Breast epithelium (tissue), 4 donors: ENCODE results near the gene MBNL3. TPM values are rescaled to one million over a fixed set of nuclear protein-coding genes. Genes with fewer than 3 reads are reported as not detected.

Source experiments
- DNase-seq, 2 donors: peaks; one replicate each; pipeline ENCODE4 v3.0.0-alpha.2; 2019; ENCODE audit warnings: low spot score in 2 of 2
- H3K27ac ChIP-seq, 2 donors: fragments of 200-600 bp; sonication (generic) in 1 of 2; one replicate each; pipeline ENCODE4 v1.5.1; 2016 to 2019; ENCODE audit warnings: mild to moderate bottlenecking in 1 of 2
- H3K27me3 ChIP-seq, 2 donors: fragments of 200-600 bp; sonication (generic) in 1 of 2; one replicate each; pipeline versions ENCODE4 v1.5.1 to v1.6.0; 2017 to 2019; ENCODE audit warnings: control low read depth in 1 of 2, mild to moderate bottlenecking in 1 of 2
- H3K36me3 ChIP-seq: fragments of 200-600 bp; one replicate; pipeline ENCODE4 v1.5.1; 2019
- H3K4me1 ChIP-seq, 2 donors: fragments of 200-600 bp; sonication (generic); one replicate each; pipeline ENCODE4 v1.5.1; 2016 to 2019; ENCODE audit warnings: control low read depth in 1 of 2
- H3K4me3 ChIP-seq, 3 donors: fragments of 200-600 bp; sonication (generic); 1 replicate in 2 of 3; 2 replicates in 1 of 3; pipeline ENCODE4 v1.5.1; 2016 to 2019; ENCODE audit warnings: mild to moderate bottlenecking in 3 of 3, moderate library complexity in 2 of 3
- H3K9me3 ChIP-seq, 2 donors: fragments of 200-600 bp; sonication (generic) in 1 of 2; one replicate each; pipeline ENCODE4 v1.5.1; 2016 to 2019; ENCODE audit warnings: control low read depth in 1 of 2
- POLR2A ChIP-seq: fragments of 450-650 bp; IDR thresholded peaks from one replicate; pipeline ENCODE4 v1.6.1; 2016; ENCODE audit warnings: antibody characterized with exemption, mild to moderate bottlenecking, moderate library complexity
- POLR2AphosphoS5 ChIP-seq, 3 donors: sonication (generic); formaldehyde crosslinking; IDR thresholded peaks; one replicate each; pipeline ENCODE4 v1.6.1; 2017; ENCODE audit warnings: antibody characterized with exemption in 3 of 3
- intact Hi-C: fragments of 100-400 bp; cut with DNase I; formaldehyde crosslinking; loops from one replicate; pipeline ENCODE4 v1.15.1; 2023; ENCODE audit warnings: low total_unique reads
- total RNA-seq, 3 donors: library from RNA; depleted of rRNA; stranded (reverse); fragments of >200 nt; gene quantifications; one replicate each; pipeline ENCODE4 v1.1.0, GENCODE V29; 2016
- TF ChIP-seq, protein P1 (sequence below), 3 donors: fragments of 450-650 bp; IDR thresholded peaks; one replicate each; pipeline ENCODE4 v1.5.1; 2016 to 2017; ENCODE audit warnings: antibody characterized with exemption in 3 of 3, mild to moderate bottlenecking in 3 of 3, moderate library complexity in 3 of 3

MBNL3 gene
- total RNA-seq, 3 donors from 2014 or later: 7.5 to 42.6 (median 26.3) TPM

DNA sequence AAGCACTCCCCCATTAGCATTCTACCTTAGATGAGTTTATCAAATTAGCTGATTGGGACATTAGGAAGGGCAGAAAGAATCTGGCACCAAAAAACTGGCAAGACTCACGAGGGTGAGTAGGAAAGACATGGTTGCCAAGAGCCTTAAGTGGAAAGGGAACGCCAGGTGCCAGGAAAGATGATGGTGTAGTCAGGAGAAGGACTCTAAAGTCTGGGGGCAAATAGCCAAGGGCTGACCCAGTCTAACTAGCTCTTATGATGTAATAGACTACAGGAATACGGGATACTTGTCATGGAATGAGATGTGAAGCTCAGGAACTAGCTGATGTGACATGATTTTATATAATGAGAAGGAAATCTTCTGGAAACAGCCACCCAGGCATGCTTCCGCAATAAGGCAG lies 94.8 kb downstream of the MBNL3 start:
- H3K4me3 ChIP-seq: no peak overlapping the region
- no peaks in the 10 kb centered on the region for H3K36me3 ChIP-seq
- H3K9me3 ChIP-seq: no peaks in the 10 kb centered on the region
- intact Hi-C loops: no loop called here
- no peaks in the 10 kb centered on the region for H3K4me1 ChIP-seq
- no peak overlapping the region for H3K27ac ChIP-seq
- DNase-seq: no peak
- peaks cover 0 to 8% of the 10 kb centered on the region in 2 donors for H3K27me3 ChIP-seq
- no peak for TF ChIP-seq POLR2AphosphoS5 (IDR thresholded peaks at IDR 0.05)
- TF ChIP-seq, protein P1, sequence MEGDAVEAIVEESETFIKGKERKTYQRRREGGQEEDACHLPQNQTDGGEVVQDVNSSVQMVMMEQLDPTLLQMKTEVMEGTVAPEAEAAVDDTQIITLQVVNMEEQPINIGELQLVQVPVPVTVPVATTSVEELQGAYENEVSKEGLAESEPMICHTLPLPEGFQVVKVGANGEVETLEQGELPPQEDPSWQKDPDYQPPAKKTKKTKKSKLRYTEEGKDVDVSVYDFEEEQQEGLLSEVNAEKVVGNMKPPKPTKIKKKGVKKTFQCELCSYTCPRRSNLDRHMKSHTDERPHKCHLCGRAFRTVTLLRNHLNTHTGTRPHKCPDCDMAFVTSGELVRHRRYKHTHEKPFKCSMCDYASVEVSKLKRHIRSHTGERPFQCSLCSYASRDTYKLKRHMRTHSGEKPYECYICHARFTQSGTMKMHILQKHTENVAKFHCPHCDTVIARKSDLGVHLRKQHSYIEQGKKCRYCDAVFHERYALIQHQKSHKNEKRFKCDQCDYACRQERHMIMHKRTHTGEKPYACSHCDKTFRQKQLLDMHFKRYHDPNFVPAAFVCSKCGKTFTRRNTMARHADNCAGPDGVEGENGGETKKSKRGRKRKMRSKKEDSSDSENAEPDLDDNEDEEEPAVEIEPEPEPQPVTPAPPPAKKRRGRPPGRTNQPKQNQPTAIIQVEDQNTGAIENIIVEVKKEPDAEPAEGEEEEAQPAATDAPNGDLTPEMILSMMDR (IDR thresholded peaks at IDR 0.05): no peak
- TF ChIP-seq POLR2A: no peak

DNA sequence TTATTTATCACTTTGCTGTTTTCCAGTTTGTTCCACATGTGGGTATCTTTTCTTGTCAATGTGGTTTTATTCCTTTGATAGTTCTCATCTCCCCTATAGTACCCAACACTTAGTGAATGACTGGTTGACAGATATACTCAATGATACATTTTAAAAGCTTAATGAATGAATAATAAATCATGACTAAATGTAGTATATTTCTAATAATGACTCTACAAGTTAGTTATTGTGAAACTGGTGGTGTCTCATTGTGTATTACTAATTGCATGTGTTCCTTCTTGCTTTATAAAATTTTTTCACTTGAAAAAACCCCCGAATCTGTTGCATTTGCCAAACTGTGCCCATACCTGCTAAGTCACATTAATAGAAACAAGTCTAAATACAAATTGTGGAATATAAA lies 95.4 kb downstream of the MBNL3 start:
- Histone ChIP-seq H3K27ac (no peak overlapping the region), H3K27me3 (peaks cover 0 to 8% of the 10 kb centered on the region in 2 donors), H3K4me3 (no peak overlapping the region), H3K9me3 (no peaks in the 10 kb centered on the region), H3K4me1 (no peaks in the 10 kb centered on the region), H3K36me3 (no peaks in the 10 kb centered on the region)
- TF ChIP-seq, protein P1 (IDR thresholded peaks at IDR 0.05): no peak
- TF ChIP-seq POLR2A (no peak), POLR2AphosphoS5 (IDR thresholded peaks at IDR 0.05) (no peak)
- intact Hi-C loops: no loop called here
- DNase-seq: no peak

DNA sequence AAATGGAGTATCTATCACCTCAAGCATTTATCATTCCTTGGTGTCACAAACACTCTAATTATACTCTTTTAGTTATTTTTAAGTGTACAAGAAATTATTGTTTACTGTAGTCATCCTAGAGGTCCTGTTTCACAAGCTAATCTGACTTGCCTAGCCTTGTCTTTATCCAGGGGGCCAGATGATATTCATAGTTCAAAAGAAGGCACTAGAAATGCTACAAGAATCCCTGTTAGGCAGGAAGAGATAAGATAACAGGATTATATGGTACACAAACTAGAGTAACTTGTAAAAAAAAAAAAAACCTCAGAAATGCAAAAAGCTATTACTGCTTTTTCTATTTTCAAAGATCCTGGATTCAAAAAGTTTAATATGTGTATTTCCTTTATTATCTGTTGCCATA lies 95.8 kb downstream of the MBNL3 start:
- Histone ChIP-seq H3K27me3 (peaks cover 0 to 8% of the 10 kb centered on the region in 2 donors), H3K9me3 (no peaks in the 10 kb centered on the region), H3K27ac (no peak overlapping the region), H3K36me3 (no peaks in the 10 kb centered on the region), H3K4me1 (no peaks in the 10 kb centered on the region), H3K4me3 (no peak overlapping the region)
- TF ChIP-seq, protein P1 (IDR thresholded peaks at IDR 0.05): no peak
- TF ChIP-seq POLR2A (no peak), POLR2AphosphoS5 (IDR thresholded peaks at IDR 0.05) (no peak)
- no peak for DNase-seq
- intact Hi-C loops: no loop called here

DNA sequence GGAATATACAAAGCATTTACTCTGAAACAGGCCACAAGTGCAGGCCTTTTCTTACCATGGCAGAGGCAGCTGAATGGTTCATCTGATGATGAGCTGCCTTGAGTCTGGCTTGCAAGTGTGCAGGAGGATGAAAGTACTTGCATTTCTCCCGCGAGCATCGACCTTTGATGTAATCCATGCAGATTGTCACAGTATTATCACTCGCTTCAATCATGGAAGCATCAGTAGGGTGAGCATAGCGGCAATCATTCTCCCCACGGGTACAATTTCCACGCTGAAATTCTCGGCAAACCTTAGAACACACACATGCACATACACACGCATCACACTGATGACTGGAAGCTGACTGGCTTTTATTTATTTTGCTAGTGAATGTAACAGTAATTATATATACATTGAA lies 98.0 kb downstream of the MBNL3 start:
- Histone ChIP-seq H3K27me3 (peaks cover 0 to 14% of the 10 kb centered on the region in 2 donors), H3K36me3 (no peaks in the 10 kb centered on the region), H3K4me3 (no peak overlapping the region), H3K27ac (no peak overlapping the region), H3K9me3 (no peaks in the 10 kb centered on the region), H3K4me1 (no peaks in the 10 kb centered on the region)
- TF ChIP-seq POLR2A: no peak
- TF ChIP-seq POLR2AphosphoS5 (IDR thresholded peaks at IDR 0.05): no peak
- TF ChIP-seq, protein P1 (IDR thresholded peaks at IDR 0.05): no peak
- intact Hi-C loops: no loop called here
- no peak for DNase-seq

DNA sequence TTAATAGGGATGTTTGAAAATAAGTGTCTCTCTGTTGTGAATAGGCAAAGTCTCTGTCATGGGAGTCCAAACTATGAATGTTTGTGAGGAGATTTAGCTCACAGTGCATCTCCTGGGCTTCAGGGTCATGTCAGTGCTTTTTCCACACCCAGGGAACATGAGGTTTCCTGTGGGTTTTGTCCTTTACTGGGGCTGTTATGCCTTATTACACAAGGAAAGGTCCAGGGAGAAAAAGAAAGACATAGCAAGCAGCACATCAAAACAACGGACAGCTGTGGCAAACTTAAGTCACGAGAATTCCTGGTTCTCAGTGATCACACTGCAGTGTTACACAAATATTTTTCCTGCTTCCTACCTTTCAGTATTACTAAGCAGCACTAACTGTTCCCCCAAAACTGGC lies 99.4 kb downstream of the MBNL3 start:
- Histone ChIP-seq H3K36me3 (no peaks in the 10 kb centered on the region), H3K27me3 (peaks cover 0 to 22% of the 10 kb centered on the region in 2 donors), H3K4me1 (no peaks in the 10 kb centered on the region), H3K27ac (no peak overlapping the region), H3K9me3 (no peaks in the 10 kb centered on the region), H3K4me3 (no peak overlapping the region)
- TF ChIP-seq POLR2A (no peak), POLR2AphosphoS5 (IDR thresholded peaks at IDR 0.05) (no peak)
- TF ChIP-seq, protein P1 (IDR thresholded peaks at IDR 0.05): no peak
- intact Hi-C loops: no loop called here
- no peak for DNase-seq
